SU-DHL-6 (cell line): ENCODE data around the gene TGIF1.

Experiments used
- CTCF ChIP-seq: fragments of 200-600 bp; sonication (generic); IDR thresholded peaks from one replicate; pipeline ENCODE4 v1.5.1; 2017; ENCODE audit warnings: antibody characterized with exemption, mild to moderate bottlenecking, low read length, moderate library complexity; ENCODE audit not compliant: insufficient read depth, poor library complexity, severe bottlenecking
- EZH2phosphoT487 ChIP-seq: fragments of 200-600 bp; sonication (generic), shearing (Covaris generic); conservative IDR thresholded peaks from 2 replicates; pipeline ENCODE4 v1.6.1; 2018; ENCODE audit warnings: mild to moderate bottlenecking, antibody characterized with exemption, low read length, moderate library complexity, mixed read lengths

- no peak for TF ChIP-seq CTCF
- no peak for TF ChIP-seq EZH2phosphoT487
These were observed 35.5 kb downstream of the TGIF1 start for GRCh38 chr18:3485153-3486149.
